BE2C (cell line): ENCODE data around the gene FAM13A.

Experiments
- DNase-seq: peaks from one replicate; pipeline ENCODE4 v3.0.0-alpha.2; 2020
- H3K27me3 ChIP-seq: fragments of 250-450 bp; sonication (Bioruptor Pico); 2 replicates; pipeline ENCODE4 v1.5.1; 2020; ENCODE audit warnings: mild to moderate bottlenecking
- H3K36me3 ChIP-seq: fragments of 250-450 bp; sonication (Bioruptor Pico); 2 replicates; pipeline ENCODE4 v1.5.1; 2020; ENCODE audit warnings: mild to moderate bottlenecking
- H3K4me1 ChIP-seq: fragments of 250-450 bp; sonication (Bioruptor Pico); 2 replicates; pipeline ENCODE4 v1.5.1; 2020
- H3K4me3 ChIP-seq: 2 replicates; pipeline ENCODE4 v1.5.1; 2011; ENCODE audit warnings: low read depth, low read length
- H3K9me3 ChIP-seq: fragments of 250-450 bp; sonication (Bioruptor Pico); 2 replicates; pipeline ENCODE4 v1.5.1; 2020
- CTCF ChIP-seq: IDR thresholded peaks from 2 replicates; pipeline ENCODE4 v1.5.1; 2012; ENCODE audit warnings: mild to moderate bottlenecking, low read depth, low read length

FAM13A gene

GRCh38 chr4:88754796-88755195, 302.2 kb downstream of the FAM13A start:
- no peaks in the 10 kb centered on the region for H3K27me3 ChIP-seq
- no peaks in the 10 kb centered on the region for H3K9me3 ChIP-seq
- no peak for DNase-seq
- H3K4me3 ChIP-seq, result no peak overlapping the region
- no peak for TF ChIP-seq CTCF
- peaks cover 8% of the 10 kb centered on the region for H3K4me1 ChIP-seq
- peaks cover 9% of the 10 kb centered on the region for H3K36me3 ChIP-seq

- H3K4me3 ChIP-seq, result no peak overlapping the region
- TF ChIP-seq CTCF, result no peak
- DNase-seq, result no peak
- H3K4me1 ChIP-seq, result peaks cover 8% of the 10 kb centered on the region
- H3K9me3 ChIP-seq, result no peaks in the 10 kb centered on the region
- H3K36me3 ChIP-seq, result peaks cover 18% of the 10 kb centered on the region
- no peaks in the 10 kb centered on the region for H3K27me3 ChIP-seq
These were observed 303.1 kb downstream of the FAM13A start for GRCh38 chr4:88753658-88754571.

- H3K36me3 ChIP-seq, result peaks cover 27% of the 10 kb centered on the region
- no peak overlapping the region for H3K4me3 ChIP-seq
- no peak for TF ChIP-seq CTCF
- no peak for DNase-seq
- H3K27me3 ChIP-seq, result no peaks in the 10 kb centered on the region
- peaks cover 8% of the 10 kb centered on the region for H3K4me1 ChIP-seq
- no peaks in the 10 kb centered on the region for H3K9me3 ChIP-seq
These were observed 304.2 kb downstream of the FAM13A start for GRCh38 chr4:88752754-88753153.

DNA sequence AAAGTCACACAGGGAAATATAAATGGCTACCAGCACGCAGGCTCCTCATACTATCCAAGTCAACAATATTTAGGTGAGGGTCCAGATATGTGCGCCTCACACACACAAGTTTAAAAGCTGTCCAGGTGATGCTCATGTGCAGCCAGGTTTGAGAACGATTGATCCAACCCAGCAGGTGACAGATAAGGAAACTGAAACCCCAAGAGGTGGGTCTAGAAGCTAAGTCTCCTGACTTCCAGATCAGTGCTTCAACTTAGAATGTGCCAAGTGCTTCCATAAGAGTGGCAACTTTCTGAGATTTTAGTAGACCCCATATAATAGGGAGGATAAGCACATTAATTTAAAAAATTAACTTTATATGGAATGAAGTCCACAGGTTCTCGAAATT, 304.9 kb downstream of the FAM13A start:
- DNase-seq, result no peak
- TF ChIP-seq CTCF, result no peak
- Histone ChIP-seq H3K4me1 (peaks cover 8% of the 10 kb centered on the region), H3K36me3 (peaks cover 34% of the 10 kb centered on the region), H3K4me3 (no peak overlapping the region), H3K27me3 (no peaks in the 10 kb centered on the region), H3K9me3 (no peaks in the 10 kb centered on the region)

DNA sequence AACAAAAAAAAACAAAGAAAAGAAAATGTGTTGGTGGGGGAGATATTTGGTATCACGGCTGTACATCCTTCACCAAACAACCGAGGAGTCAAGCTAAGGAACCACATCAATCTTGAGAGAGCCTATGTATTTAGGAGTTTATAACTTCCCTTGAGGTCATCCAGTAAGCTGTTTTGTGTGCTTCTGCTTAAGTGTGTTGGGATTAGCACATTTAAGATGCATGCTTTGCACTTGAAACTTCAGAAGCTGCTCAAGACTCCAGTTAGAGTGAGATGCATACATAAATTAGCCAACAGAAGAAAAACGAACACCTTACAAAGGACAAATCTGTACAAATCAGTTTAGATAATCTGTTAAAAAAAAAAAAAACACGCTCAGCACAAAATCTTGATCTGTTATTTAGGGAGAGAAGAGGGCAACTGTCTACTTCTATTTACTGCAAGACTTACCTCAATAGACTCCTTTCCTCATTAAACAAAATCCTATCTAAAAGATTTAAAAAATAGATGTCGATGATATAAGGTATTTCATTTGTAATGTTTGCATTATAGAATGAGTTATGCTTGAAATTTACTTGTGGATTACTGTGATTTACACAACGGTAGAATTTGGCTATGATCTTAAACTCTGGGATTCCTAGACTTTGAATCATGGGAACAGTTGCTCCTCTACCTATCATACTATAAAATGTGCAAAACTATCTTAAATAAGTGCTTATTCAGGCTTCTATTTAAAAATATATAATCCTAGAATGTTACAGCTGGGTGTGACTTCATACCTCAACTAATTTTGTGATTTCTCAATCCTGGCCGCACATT, 305.5 kb downstream of the FAM13A start:
- peaks cover 8% of the 10 kb centered on the region for H3K4me1 ChIP-seq
- no peaks in the 10 kb centered on the region for H3K27me3 ChIP-seq
- H3K9me3 ChIP-seq, result no peaks in the 10 kb centered on the region
- H3K4me3 ChIP-seq, result no peak overlapping the region
- DNase-seq, result no peak
- peaks cover 36% of the 10 kb centered on the region for H3K36me3 ChIP-seq
- TF ChIP-seq CTCF, result no peak

- Histone ChIP-seq H3K36me3 (peaks cover 38% of the 10 kb centered on the region), H3K4me3 (no peak overlapping the region), H3K9me3 (no peaks in the 10 kb centered on the region), H3K4me1 (peaks cover 8% of the 10 kb centered on the region), H3K27me3 (no peaks in the 10 kb centered on the region)
- DNase-seq, result no peak
- no peak for TF ChIP-seq CTCF
These were observed 306.6 kb downstream of the FAM13A start for GRCh38 chr4:88750369-88750768.
